HG02840 (cell line): ENCODE measurements around the gene MPZL3.
"Not testable (repeated sequence)": the region's sequence is repeated elsewhere in the genome, so short reads cannot be mapped to it uniquely, and the experiment has no call there.

Experiments used
- ATAC-seq: cut with Tn5 transposase; IDR thresholded peaks from one replicate; pipeline ENCODE4 v1.9.1; 2021; ENCODE audit warnings: mild to moderate bottlenecking, moderate library complexity, moderate number of reproducible peaks; ENCODE audit not compliant: unreplicated experiment, low FRiP score

Gene MPZL3

DNA sequence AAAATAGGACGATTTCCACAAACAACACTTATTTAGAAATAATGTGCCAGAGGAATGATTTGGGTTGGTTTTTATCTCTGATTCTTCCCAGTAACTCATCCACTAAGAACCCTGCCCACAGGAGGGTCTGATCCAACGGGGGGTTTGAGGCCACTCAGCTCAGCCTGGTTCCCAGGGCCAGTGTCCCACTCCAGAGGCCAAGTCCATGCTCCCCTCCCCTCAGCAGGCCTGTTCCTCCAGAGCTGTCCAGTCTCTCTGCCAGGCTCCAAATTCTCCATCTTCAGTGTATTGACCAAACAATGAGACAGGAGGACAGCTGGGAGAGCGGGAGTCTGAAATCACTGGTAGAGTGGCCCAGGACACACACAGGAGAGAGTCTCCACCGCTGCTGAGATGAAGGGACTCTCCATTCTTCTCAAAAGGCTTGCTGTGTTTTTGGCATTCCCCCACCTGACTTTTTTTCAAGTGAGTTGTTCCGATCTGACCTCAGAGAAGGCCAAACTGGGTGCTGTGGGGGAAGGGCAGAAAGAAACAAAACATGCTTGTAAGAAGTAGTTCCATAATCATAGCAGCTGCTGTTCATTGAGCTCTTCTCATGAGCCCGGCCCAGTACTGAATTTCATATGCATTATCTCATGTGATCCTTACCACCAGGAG lies 58.1 kb downstream of the MPZL3 start:
- no peak for ATAC-seq

DNA sequence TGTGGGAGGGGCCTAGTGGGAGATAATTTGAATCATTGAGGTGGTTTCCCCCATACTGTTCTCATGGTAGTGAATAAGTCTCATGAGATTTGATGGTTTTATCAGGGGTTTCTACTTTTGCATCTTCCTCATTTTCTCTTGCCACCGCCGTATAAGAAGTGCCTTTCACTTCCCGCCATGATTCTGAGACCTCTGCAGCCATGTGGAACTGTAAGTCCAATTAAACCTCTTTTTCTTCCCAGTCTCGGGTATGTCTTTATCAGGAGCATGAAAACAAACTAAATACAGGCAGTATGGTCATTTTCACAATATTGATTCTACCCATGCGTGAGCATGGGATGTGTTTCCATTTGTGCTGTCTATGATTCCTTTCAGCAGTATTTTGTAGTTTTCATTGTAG lies 59.3 kb downstream of the MPZL3 start:
- not testable (repeated sequence) for ATAC-seq

DNA sequence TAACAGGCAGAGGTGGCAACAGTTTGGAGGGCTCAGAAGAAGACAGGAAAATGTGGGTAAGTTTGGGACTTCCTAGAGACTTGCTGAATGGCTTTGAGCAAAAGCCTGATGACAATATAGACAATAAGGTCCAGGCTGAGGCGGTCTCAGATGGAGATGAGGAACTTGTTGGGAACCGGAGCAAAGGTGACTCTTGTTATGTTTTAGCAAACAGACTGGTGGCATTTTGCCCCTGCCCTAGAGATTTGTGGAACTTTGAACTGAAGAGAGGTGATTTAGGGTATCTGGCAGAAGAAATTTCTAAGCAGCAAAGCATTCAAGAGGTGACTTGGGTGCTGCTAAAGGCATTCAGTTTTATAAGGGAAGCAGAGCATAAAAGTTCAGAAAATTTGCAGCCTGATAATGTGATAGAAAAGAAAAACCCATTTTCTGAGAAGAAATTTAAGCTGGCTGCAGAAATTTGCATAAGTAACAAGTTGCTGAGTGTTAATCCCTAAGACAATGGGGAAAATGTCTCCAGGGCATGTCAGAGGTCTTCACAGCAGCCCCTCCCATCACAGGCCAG lies 61.1 kb downstream of the MPZL3 start:
- ATAC-seq, result not testable (repeated sequence)

DNA sequence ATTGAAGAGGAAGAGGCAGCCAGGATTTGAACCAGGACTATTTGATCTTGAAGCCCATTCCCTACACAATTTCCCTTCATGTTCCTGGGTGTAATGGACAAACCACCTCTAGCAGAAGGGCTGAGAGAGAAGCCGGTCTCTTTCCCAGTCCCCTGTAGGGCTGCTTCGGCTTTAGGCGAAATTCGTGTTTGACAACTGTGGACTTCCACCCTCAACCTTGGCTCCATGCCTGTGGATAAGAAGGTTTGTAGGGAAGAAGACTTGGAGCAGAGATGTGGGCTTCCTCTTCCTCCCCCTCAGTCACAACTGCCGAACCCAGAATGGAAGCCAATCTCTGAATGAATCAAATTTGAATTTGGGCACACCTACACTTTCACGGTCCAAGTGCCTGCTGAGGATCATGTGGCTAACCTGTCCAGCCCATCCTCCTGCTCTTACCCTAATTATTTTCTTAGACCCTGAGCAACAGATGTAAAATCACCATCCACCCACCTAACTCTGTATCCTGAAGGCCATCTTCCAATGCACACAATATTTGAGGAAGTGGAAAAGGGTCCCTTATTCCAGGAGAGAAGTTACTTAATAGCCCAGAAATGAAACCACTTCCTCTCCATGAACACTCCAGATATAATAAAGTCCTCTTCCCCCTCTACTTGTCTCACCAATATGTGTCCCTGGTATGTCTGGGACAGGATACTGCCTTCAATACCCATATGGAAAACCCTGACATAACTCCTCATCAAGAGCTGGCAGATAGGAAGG lies 65.6 kb downstream of the MPZL3 start:
- no peak for ATAC-seq

DNA sequence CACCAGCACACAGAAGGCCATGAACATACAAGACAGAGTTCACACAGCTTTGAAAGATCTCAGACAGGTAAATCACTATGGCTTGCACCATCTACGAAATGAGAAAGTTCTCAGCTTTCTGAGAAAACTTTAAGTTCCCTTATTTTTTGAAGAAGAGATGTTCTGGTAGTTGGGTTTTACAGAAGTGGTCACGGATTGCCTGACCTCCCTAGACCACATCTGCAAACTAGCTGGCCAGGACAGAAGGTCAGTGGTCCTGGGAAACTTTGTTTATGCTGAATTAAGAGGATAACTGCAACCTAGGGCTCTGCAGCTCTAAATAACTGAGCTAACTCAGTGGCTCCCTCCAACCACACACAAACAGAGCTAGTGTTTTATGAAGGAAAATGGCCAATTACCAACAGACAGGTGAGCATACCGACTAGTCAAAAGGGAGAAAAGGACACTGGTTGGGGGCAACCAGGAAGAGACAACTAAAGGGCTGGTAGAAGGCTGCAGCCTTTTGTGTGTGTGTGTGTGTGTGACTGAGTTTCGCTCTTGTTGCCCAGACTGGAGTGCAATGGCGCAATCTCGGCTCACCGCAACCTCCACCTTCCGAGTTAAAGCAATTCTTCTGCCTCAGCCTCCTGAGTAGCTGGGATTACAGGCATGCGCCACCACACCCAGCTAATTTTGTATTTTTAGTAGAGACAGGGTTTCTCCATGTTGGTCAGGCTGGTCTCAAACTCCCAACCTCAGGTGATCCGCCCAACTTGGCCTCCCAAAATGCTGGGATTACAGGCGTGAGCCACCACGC lies 67.2 kb downstream of the MPZL3 start:
- ATAC-seq, result no peak

DNA sequence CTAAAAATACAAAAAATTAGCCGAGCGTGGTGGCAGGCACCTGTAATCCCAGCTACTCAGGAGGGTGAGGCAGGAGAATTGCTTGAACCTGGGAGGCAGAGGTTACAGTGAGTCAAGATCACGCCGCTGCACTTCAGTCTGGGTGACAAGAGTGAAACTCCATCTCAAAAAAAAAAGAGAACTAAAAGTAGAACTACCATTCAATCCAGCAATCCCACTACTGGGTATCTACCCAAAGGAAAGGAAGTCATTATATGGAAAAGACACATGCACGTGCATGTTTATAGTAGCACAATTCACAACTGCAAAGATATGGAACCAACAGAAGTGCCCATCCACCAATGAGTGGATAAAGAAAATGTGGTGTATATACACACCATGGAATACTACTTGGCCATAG lies 68.5 kb downstream of the MPZL3 start:
- ATAC-seq, result not testable (repeated sequence)

DNA sequence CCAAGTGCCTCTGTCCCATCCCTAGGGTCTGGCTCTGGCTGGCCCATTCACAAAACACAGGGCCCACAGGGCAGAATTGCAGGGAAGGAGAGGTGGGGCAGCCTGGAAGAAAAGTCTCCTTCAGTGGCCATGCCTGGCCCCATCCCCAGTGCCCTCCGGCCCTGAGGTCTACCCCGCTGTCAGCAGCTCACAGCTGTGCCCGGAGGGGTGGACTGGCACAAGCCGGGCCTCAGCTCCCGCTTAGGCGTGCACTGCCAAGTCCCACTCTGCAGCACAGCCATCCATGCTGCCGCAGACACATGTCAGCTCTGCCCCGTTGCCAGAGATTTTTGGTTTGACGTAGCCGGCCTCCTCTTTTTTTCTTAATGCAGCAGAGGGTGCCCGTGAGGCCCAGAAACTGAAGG lies 71.9 kb downstream of the MPZL3 start:
- no peak for ATAC-seq

DNA sequence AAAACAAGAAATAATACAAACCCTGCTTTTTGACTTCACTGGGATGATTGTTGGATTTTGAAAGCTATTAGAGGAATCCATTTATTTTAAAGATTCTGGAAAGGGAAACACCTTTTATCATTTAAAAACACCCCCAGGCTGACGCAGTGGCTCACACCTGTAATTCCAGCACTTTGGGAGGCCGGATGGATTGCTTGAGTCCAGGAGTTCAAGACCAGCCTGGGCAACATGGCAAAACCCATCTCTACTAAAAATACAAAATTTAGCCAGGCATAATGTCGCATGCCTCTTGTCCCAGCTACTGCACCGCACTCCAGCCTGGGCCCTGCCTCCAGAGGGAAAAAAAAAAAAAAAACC lies 75.4 kb downstream of the MPZL3 start:
- ATAC-seq, result no peak
